WTC11 (cell line): ENCODE measurements around the gene PCDHGA8. TPM values are rescaled to one million over a fixed set of nuclear protein-coding genes. Genes with fewer than 3 reads are reported as not detected.

Experiments
- ATAC-seq: fragments of 200-7000 bp; cut with Tn5 transposase; 2 replicates; pipeline ENCODE4 v1.10.0; 2021; ENCODE audit warnings: mild to moderate bottlenecking, moderate library complexity
- CTCF ChIA-PET: fragments of 300-600 bp; sonication (Branson Sonifier 250); formaldehyde crosslinking; loops from one replicate; lab custom pipeline; 2021; ENCODE audit warnings: antibody characterized with exemption; lab: Charles Lee
- POLR2A ChIA-PET: fragments of 350-600 bp; sonication (Branson Sonifier 250); formaldehyde crosslinking; loops from one replicate; lab custom pipeline; 2021; ENCODE audit warnings: antibody characterized with exemption; lab: Charles Lee
- DNase-seq: peaks from one replicate; pipeline ENCODE4 v3.0.0; 2021; ENCODE audit warnings: low spot score
- H3K27ac Mint-ChIP-seq: 2 replicates; pipeline ENCODE4 v1.8.0; 2021; ENCODE audit warnings: mixed read lengths
- H3K27me3 Mint-ChIP-seq: 2 replicates; pipeline ENCODE4 v1.8.0; 2021; ENCODE audit warnings: low read depth, mild to moderate bottlenecking, moderate library complexity, mixed read lengths
- H3K36me3 Mint-ChIP-seq: 2 replicates; pipeline ENCODE4 v1.8.0; 2021; ENCODE audit warnings: mixed read lengths
- H3K4me1 Mint-ChIP-seq: 2 replicates; pipeline ENCODE4 v1.8.0; 2022; ENCODE audit warnings: mixed read lengths
- H3K4me3 Mint-ChIP-seq: 2 replicates; pipeline ENCODE4 v1.8.0; 2021; ENCODE audit warnings: mild to moderate bottlenecking, moderate library complexity, mixed read lengths
- H3K9me3 Mint-ChIP-seq: 2 replicates; pipeline ENCODE4 v1.8.0; 2021; ENCODE audit warnings: mixed read lengths
- ATF1 ChIP-seq: sonication (generic); formaldehyde crosslinking; IDR thresholded peaks from 2 replicates; pipeline ENCODE4 v1.8.1; 2023; ENCODE audit warnings: mild to moderate bottlenecking, moderate library complexity, missing genetic modification reagents
- CBFB ChIP-seq: sonication (generic); formaldehyde crosslinking; IDR thresholded peaks from 2 replicates; pipeline ENCODE4 v1.8.1; 2022; ENCODE audit warnings: mild to moderate bottlenecking, low read depth, missing genetic modification reagents
- FOXK1 ChIP-seq: sonication (generic); formaldehyde crosslinking; IDR thresholded peaks from 2 replicates; pipeline ENCODE4 v1.8.0; 2022; ENCODE audit warnings: mild to moderate bottlenecking, moderate library complexity, missing genetic modification reagents
- GABPB1 ChIP-seq: sonication (generic); formaldehyde crosslinking; IDR thresholded peaks from 2 replicates; pipeline ENCODE4 v1.8.1; 2023; ENCODE audit warnings: mild to moderate bottlenecking, missing genetic modification reagents
- IRF2 ChIP-seq: sonication (generic); formaldehyde crosslinking; IDR thresholded peaks from 2 replicates; pipeline ENCODE4 v1.8.0; 2022; ENCODE audit warnings: low read depth, missing genetic modification reagents, borderline replicate concordance
- JUN ChIP-seq: sonication (generic); formaldehyde crosslinking; IDR thresholded peaks from 2 replicates; pipeline ENCODE4 v1.8.0; 2023; ENCODE audit warnings: mild to moderate bottlenecking, missing genetic modification reagents
- MYBL2 ChIP-seq: sonication (generic); formaldehyde crosslinking; IDR thresholded peaks from 2 replicates; pipeline ENCODE4 v1.8.1; 2023; ENCODE audit warnings: mild to moderate bottlenecking, moderate library complexity, missing genetic modification reagents
- RORB ChIP-seq: fragments of 250-450 bp; sonication (Bioruptor Pico); IDR thresholded peaks from 2 replicates; pipeline ENCODE4 v1.9.0; 2021; ENCODE audit warnings: mild to moderate bottlenecking
- ZNF219 ChIP-seq: sonication (generic); formaldehyde crosslinking; IDR thresholded peaks from 2 replicates; pipeline ENCODE4 v1.8.0; 2023; ENCODE audit warnings: missing genetic modification reagents, mild to moderate bottlenecking, borderline replicate concordance
- ZNF263 ChIP-seq: sonication (generic); formaldehyde crosslinking; IDR thresholded peaks from 2 replicates; pipeline ENCODE4 v1.8.1; 2022; ENCODE audit warnings: low read depth, mild to moderate bottlenecking, moderate library complexity, missing genetic modification reagents
- ZNF317 ChIP-seq: sonication (generic); formaldehyde crosslinking; IDR thresholded peaks from 2 replicates; pipeline ENCODE4 v1.8.1; 2023; ENCODE audit warnings: low read depth, mild to moderate bottlenecking, moderate library complexity, missing genetic modification reagents, borderline replicate concordance
- total RNA-seq: library from RNA; stranded (reverse); gene quantifications from 3 replicates; pipeline ENCODE4 v1.2.3, GENCODE V29; 2021
- TF ChIP-seq, protein P1 (sequence below): sonication (generic); formaldehyde crosslinking; IDR thresholded peaks from 2 replicates; pipeline ENCODE4 v1.8.1; 2023; ENCODE audit warnings: mild to moderate bottlenecking, missing genetic modification reagents, moderate library complexity
- TF ChIP-seq, protein P2 (sequence below): sonication (generic); formaldehyde crosslinking; IDR thresholded peaks from 2 replicates; pipeline ENCODE4 v1.8.0; 2023; ENCODE audit warnings: missing genetic modification reagents, mild to moderate bottlenecking, borderline replicate concordance
- TF ChIP-seq, protein P3 (sequence below): sonication (generic); formaldehyde crosslinking; IDR thresholded peaks from 2 replicates; pipeline ENCODE4 v1.8.1; 2022; ENCODE audit warnings: mild to moderate bottlenecking, missing genetic modification reagents, moderate library complexity, borderline replicate concordance
- TF ChIP-seq, protein P4 (sequence below): fragments of 250-450 bp; sonication (Bioruptor Pico); IDR thresholded peaks from 2 replicates; pipeline ENCODE4 v1.9.0; 2021; ENCODE audit warnings: mild to moderate bottlenecking, borderline replicate concordance
- TF ChIP-seq, protein P5 (sequence below): sonication (generic); formaldehyde crosslinking; IDR thresholded peaks from 2 replicates; pipeline ENCODE4 v1.8.1; 2022; ENCODE audit warnings: mild to moderate bottlenecking, moderate library complexity, missing genetic modification reagents
- TF ChIP-seq, protein P6 (sequence below): sonication (generic); formaldehyde crosslinking; IDR thresholded peaks from 2 replicates; pipeline ENCODE4 v1.8.1; 2022; ENCODE audit warnings: low read depth, mild to moderate bottlenecking, moderate library complexity, missing genetic modification reagents, borderline replicate concordance
- TF ChIP-seq, protein P7 (sequence below): sonication (generic); formaldehyde crosslinking; IDR thresholded peaks from 2 replicates; pipeline ENCODE4 v1.8.0; 2022; ENCODE audit warnings: missing genetic modification reagents
- TF ChIP-seq, protein P8 (sequence below): fragments of 200-600 bp; IDR thresholded peaks from 2 replicates; pipeline ENCODE4 v1.8.0; 2022; ENCODE audit warnings: antibody characterized with exemption

Gene PCDHGA8
- total RNA-seq, 1 experiment from 2014 or later: 2.1 TPM

DNA sequence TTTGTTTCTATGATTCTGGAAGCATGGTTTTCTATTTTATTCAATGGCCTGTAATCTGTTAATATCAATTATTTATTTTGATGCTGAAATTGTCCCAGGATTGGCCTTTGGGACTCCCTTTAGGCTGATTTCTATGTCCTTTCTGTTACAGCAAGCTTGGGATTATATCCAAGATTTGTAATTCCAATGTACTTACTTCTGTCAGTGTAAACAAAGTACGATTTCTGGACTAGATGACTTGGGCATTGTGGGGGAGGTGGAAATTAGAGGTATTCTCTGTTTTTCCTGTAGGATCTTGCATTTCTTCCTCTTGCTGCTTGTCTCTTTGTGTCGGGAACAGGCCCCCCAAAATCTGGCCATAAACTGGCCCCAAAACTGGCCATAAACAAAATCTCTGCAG, 41.6 kb downstream of the PCDHGA8 start:
- ATAC-seq (no peak), DNase-seq (no peak)
- peaks cover 44% of the 10 kb centered on the region for H3K9me3 Mint-ChIP-seq
- H3K27ac Mint-ChIP-seq: no peak overlapping the region
- no peak overlapping the region for H3K4me3 Mint-ChIP-seq
- H3K36me3 Mint-ChIP-seq: peaks cover 40% of the 10 kb centered on the region
- TF ChIP-seq, protein P1, sequence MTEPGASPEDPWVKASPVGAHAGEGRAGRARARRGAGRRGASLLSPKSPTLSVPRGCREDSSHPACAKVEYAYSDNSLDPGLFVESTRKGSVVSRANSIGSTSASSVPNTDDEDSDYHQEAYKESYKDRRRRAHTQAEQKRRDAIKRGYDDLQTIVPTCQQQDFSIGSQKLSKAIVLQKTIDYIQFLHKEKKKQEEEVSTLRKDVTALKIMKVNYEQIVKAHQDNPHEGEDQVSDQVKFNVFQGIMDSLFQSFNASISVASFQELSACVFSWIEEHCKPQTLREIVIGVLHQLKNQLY (CRISPR knock-in tag): no peak
- TF ChIP-seq, protein P2, sequence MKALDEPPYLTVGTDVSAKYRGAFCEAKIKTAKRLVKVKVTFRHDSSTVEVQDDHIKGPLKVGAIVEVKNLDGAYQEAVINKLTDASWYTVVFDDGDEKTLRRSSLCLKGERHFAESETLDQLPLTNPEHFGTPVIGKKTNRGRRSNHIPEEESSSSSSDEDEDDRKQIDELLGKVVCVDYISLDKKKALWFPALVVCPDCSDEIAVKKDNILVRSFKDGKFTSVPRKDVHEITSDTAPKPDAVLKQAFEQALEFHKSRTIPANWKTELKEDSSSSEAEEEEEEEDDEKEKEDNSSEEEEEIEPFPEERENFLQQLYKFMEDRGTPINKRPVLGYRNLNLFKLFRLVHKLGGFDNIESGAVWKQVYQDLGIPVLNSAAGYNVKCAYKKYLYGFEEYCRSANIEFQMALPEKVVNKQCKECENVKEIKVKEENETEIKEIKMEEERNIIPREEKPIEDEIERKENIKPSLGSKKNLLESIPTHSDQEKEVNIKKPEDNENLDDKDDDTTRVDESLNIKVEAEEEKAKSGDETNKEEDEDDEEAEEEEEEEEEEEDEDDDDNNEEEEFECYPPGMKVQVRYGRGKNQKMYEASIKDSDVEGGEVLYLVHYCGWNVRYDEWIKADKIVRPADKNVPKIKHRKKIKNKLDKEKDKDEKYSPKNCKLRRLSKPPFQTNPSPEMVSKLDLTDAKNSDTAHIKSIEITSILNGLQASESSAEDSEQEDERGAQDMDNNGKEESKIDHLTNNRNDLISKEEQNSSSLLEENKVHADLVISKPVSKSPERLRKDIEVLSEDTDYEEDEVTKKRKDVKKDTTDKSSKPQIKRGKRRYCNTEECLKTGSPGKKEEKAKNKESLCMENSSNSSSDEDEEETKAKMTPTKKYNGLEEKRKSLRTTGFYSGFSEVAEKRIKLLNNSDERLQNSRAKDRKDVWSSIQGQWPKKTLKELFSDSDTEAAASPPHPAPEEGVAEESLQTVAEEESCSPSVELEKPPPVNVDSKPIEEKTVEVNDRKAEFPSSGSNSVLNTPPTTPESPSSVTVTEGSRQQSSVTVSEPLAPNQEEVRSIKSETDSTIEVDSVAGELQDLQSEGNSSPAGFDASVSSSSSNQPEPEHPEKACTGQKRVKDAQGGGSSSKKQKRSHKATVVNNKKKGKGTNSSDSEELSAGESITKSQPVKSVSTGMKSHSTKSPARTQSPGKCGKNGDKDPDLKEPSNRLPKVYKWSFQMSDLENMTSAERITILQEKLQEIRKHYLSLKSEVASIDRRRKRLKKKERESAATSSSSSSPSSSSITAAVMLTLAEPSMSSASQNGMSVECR (CRISPR knock-in tag): no peak
- TF ChIP-seq FOXK1 (CRISPR knock-in tag) (no peak), GABPB1 (CRISPR knock-in tag) (no peak), MYBL2 (CRISPR knock-in tag) (no peak), RORB (CRISPR knock-in tag) (no peak), JUN (no peak), ZNF317 (CRISPR knock-in tag) (no peak), IRF2 (CRISPR knock-in tag) (no peak), ZNF263 (CRISPR knock-in tag) (no peak), ATF1 (CRISPR knock-in tag) (no peak), CBFB (no peak), ZNF219 (CRISPR knock-in tag) (no peak)
- TF ChIP-seq, protein P3, sequence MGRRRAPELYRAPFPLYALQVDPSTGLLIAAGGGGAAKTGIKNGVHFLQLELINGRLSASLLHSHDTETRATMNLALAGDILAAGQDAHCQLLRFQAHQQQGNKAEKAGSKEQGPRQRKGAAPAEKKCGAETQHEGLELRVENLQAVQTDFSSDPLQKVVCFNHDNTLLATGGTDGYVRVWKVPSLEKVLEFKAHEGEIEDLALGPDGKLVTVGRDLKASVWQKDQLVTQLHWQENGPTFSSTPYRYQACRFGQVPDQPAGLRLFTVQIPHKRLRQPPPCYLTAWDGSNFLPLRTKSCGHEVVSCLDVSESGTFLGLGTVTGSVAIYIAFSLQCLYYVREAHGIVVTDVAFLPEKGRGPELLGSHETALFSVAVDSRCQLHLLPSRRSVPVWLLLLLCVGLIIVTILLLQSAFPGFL: no peak
- TF ChIP-seq, protein P4, sequence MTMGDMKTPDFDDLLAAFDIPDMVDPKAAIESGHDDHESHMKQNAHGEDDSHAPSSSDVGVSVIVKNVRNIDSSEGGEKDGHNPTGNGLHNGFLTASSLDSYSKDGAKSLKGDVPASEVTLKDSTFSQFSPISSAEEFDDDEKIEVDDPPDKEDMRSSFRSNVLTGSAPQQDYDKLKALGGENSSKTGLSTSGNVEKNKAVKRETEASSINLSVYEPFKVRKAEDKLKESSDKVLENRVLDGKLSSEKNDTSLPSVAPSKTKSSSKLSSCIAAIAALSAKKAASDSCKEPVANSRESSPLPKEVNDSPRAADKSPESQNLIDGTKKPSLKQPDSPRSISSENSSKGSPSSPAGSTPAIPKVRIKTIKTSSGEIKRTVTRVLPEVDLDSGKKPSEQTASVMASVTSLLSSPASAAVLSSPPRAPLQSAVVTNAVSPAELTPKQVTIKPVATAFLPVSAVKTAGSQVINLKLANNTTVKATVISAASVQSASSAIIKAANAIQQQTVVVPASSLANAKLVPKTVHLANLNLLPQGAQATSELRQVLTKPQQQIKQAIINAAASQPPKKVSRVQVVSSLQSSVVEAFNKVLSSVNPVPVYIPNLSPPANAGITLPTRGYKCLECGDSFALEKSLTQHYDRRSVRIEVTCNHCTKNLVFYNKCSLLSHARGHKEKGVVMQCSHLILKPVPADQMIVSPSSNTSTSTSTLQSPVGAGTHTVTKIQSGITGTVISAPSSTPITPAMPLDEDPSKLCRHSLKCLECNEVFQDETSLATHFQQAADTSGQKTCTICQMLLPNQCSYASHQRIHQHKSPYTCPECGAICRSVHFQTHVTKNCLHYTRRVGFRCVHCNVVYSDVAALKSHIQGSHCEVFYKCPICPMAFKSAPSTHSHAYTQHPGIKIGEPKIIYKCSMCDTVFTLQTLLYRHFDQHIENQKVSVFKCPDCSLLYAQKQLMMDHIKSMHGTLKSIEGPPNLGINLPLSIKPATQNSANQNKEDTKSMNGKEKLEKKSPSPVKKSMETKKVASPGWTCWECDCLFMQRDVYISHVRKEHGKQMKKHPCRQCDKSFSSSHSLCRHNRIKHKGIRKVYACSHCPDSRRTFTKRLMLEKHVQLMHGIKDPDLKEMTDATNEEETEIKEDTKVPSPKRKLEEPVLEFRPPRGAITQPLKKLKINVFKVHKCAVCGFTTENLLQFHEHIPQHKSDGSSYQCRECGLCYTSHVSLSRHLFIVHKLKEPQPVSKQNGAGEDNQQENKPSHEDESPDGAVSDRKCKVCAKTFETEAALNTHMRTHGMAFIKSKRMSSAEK (CRISPR knock-in tag): no peak
- TF ChIP-seq, protein P5, sequence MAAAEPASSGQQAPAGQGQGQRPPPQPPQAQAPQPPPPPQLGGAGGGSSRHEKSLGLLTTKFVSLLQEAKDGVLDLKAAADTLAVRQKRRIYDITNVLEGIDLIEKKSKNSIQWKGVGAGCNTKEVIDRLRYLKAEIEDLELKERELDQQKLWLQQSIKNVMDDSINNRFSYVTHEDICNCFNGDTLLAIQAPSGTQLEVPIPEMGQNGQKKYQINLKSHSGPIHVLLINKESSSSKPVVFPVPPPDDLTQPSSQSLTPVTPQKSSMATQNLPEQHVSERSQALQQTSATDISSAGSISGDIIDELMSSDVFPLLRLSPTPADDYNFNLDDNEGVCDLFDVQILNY: no peak
- TF ChIP-seq, protein P6, sequence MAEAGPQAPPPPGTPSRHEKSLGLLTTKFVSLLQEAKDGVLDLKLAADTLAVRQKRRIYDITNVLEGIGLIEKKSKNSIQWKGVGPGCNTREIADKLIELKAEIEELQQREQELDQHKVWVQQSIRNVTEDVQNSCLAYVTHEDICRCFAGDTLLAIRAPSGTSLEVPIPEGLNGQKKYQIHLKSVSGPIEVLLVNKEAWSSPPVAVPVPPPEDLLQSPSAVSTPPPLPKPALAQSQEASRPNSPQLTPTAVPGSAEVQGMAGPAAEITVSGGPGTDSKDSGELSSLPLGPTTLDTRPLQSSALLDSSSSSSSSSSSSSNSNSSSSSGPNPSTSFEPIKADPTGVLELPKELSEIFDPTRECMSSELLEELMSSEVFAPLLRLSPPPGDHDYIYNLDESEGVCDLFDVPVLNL: no peak
- TF ChIP-seq, protein P7, sequence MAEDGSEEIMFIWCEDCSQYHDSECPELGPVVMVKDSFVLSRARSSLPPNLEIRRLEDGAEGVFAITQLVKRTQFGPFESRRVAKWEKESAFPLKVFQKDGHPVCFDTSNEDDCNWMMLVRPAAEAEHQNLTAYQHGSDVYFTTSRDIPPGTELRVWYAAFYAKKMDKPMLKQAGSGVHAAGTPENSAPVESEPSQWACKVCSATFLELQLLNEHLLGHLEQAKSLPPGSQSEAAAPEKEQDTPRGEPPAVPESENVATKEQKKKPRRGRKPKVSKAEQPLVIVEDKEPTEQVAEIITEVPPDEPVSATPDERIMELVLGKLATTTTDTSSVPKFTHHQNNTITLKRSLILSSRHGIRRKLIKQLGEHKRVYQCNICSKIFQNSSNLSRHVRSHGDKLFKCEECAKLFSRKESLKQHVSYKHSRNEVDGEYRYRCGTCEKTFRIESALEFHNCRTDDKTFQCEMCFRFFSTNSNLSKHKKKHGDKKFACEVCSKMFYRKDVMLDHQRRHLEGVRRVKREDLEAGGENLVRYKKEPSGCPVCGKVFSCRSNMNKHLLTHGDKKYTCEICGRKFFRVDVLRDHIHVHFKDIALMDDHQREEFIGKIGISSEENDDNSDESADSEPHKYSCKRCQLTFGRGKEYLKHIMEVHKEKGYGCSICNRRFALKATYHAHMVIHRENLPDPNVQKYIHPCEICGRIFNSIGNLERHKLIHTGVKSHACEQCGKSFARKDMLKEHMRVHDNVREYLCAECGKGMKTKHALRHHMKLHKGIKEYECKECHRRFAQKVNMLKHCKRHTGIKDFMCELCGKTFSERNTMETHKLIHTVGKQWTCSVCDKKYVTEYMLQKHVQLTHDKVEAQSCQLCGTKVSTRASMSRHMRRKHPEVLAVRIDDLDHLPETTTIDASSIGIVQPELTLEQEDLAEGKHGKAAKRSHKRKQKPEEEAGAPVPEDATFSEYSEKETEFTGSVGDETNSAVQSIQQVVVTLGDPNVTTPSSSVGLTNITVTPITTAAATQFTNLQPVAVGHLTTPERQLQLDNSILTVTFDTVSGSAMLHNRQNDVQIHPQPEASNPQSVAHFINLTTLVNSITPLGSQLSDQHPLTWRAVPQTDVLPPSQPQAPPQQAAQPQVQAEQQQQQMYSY: no peak
- TF ChIP-seq, protein P8, sequence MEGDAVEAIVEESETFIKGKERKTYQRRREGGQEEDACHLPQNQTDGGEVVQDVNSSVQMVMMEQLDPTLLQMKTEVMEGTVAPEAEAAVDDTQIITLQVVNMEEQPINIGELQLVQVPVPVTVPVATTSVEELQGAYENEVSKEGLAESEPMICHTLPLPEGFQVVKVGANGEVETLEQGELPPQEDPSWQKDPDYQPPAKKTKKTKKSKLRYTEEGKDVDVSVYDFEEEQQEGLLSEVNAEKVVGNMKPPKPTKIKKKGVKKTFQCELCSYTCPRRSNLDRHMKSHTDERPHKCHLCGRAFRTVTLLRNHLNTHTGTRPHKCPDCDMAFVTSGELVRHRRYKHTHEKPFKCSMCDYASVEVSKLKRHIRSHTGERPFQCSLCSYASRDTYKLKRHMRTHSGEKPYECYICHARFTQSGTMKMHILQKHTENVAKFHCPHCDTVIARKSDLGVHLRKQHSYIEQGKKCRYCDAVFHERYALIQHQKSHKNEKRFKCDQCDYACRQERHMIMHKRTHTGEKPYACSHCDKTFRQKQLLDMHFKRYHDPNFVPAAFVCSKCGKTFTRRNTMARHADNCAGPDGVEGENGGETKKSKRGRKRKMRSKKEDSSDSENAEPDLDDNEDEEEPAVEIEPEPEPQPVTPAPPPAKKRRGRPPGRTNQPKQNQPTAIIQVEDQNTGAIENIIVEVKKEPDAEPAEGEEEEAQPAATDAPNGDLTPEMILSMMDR: no peak
- ChIA-PET POLR2A (no interaction called here), CTCF (no interaction called here)
- no peaks in the 10 kb centered on the region for H3K27me3 Mint-ChIP-seq
- H3K4me1 Mint-ChIP-seq: peaks cover under 1% of the 10 kb centered on the region
